Natural killer cell treated with Interleukin-12 subunit alpha and Interleukin-12 subunit beta and Interleukin-15 and Interleukin-18, amount 100 ng/mL, for 72 hours (primary cell): ENCODE measurements around the gene RAB26. TPM values are rescaled to one million over a fixed set of nuclear protein-coding genes. Genes with fewer than 3 reads are reported as not detected.

Experiments used
- ATAC-seq, 2 donors: fragments of 150-1000 bp; cut with Tn5 transposase in 1 of 2; sonication (Bioruptor Pico), chemical (Tn5 transposase) in 1 of 2; 2 replicates each; pipeline ENCODE4 v1.10.0; 2021
- DNase-seq: peaks from one replicate; pipeline ENCODE4 v3.0.0; 2022; ENCODE audit warnings: low spot score
- H3K27ac Mint-ChIP-seq, 2 donors: 1 replicate in 1 of 2; 2 replicates in 1 of 2; pipeline ENCODE4 v1.8.0; 2022; ENCODE audit warnings: mixed read lengths in 2 of 2, mild to moderate bottlenecking in 1 of 2, moderate library complexity in 1 of 2
- H3K27me3 Mint-ChIP-seq, 2 donors: 1 replicate in 1 of 2; 2 replicates in 1 of 2; pipeline ENCODE4 v1.8.0; 2022; ENCODE audit warnings: mixed read lengths in 2 of 2
- H3K36me3 Mint-ChIP-seq: one replicate; pipeline ENCODE4 v1.8.0; 2022; ENCODE audit warnings: mixed read lengths
- H3K4me1 Mint-ChIP-seq, 2 donors: 1 replicate in 1 of 2; 2 replicates in 1 of 2; pipeline ENCODE4 v1.8.0; 2022; ENCODE audit warnings: low read depth in 2 of 2, mixed read lengths in 2 of 2, mild to moderate bottlenecking in 1 of 2
- H3K4me3 Mint-ChIP-seq: one replicate; pipeline ENCODE4 v1.8.0; 2022; ENCODE audit warnings: mixed read lengths
- H3K9me3 Mint-ChIP-seq: 2 replicates; pipeline ENCODE4 v1.8.0; 2022; ENCODE audit warnings: mixed read lengths
- total RNA-seq, 2 donors: library from RNA; stranded (reverse); gene quantifications; one replicate each; pipeline ENCODE4 v1.2.3, GENCODE V29; 2022

The RAB26 gene
- total RNA-seq, 2 donors from 2014 or later: 0.89 TPM; not detected in 1

- no peaks in the 10 kb centered on the region for H3K36me3 Mint-ChIP-seq
- H3K4me3 Mint-ChIP-seq: no peak overlapping the region
- DNase-seq (no peak), ATAC-seq (no peak)
- no peak overlapping the region for H3K27ac Mint-ChIP-seq
- H3K27me3 Mint-ChIP-seq: no peaks in the 10 kb centered on the region
- H3K4me1 Mint-ChIP-seq: peaks cover 0 to 6% of the 10 kb centered on the region in 2 donors
- H3K9me3 Mint-ChIP-seq: no peaks in the 10 kb centered on the region
Measured at GRCh38 chr16:2166263-2167067, 18.0 kb downstream of the RAB26 start.

DNA sequence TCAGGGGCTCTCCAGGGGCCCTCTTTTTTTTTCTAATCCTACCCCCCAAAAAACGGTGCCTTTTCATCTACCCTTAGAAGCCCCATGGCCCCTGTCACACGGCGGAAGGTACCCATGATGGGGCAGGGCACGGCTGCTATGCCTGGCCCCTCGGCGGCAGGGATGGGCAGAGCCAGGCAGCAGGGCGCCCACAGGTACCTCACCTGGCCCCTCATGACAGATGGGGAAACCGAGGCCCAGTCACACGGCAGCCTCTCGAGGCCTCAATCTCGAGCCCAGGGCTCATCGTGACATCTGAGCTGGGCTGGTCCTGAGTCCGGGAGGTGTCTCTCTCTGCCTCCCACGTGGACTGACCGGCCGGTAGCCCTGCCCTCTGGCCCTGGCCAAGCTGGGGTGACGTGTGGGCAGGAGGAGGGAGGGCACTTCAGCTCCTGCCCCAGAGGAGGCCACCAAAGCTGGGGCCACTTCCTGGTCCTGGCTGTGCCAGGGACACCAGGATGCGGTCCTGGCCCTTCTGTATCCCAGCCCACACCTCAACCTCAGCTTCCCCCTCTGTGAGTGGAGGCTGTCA lies 18.7 kb downstream of the RAB26 start:
- ATAC-seq (no peak), DNase-seq (no peak)
- Mint-ChIP-seq H3K36me3 (no peaks in the 10 kb centered on the region), H3K27me3 (no peaks in the 10 kb centered on the region), H3K4me3 (no peak overlapping the region), H3K9me3 (no peaks in the 10 kb centered on the region), H3K27ac (no peak overlapping the region), H3K4me1 (peaks cover 0 to 3% of the 10 kb centered on the region in 2 donors)

GRCh38 chr16:2170080-2170479 lies 21.7 kb downstream of the RAB26 start:
- H3K36me3 Mint-ChIP-seq: no peaks in the 10 kb centered on the region
- H3K27ac Mint-ChIP-seq: no peak overlapping the region
- H3K4me1 Mint-ChIP-seq: no peaks in the 10 kb centered on the region
- no peaks in the 10 kb centered on the region for H3K27me3 Mint-ChIP-seq
- ATAC-seq (no peak), DNase-seq (no peak)
- H3K9me3 Mint-ChIP-seq: no peaks in the 10 kb centered on the region
- H3K4me3 Mint-ChIP-seq: no peak overlapping the region

DNA sequence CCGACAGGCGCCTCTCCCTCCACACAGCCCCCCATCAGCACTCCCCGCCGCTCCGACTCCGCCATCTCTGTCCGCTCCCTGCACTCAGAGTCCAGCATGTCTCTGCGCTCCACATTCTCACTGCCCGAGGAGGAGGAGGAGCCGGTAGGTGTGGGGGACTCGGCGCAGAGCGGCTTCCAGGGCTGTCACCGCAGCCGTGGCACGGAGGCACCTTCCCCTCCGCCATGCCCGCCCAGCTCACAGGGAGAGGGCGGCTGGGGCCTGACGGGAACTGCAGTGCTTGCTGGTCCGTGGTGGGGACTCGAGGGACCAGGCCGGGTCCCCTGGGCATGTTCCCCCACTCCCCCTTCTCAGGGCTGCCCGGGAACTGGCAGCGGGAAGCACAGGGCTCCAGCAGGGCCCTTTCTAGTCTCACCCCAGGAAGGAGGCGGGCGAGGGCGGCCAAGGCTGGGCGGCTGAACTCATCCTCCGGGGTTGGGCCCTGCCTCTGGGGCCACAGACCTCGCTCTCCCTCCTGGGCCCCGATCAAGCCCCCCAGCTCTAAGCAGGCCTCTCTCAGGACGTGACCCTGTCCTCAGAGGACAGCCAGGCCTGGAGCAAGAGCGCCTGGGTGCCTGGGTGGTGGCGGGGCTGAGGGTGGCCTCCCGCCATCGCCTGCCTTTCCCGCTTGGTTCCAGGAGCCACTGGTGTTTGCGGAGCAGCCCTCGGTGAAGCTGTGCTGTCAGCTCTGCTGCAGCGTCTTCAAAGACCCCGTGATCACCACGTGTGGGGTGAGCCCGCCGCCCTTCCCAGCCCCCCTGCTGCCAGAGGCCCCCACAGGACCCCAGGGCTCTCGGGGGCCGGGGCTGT lies 22.4 kb downstream of the RAB26 start:
- no peak overlapping the region for H3K4me3 Mint-ChIP-seq
- H3K4me1 Mint-ChIP-seq: no peaks in the 10 kb centered on the region
- no peak overlapping the region for H3K27ac Mint-ChIP-seq
- H3K9me3 Mint-ChIP-seq: no peaks in the 10 kb centered on the region
- ATAC-seq (no peak), DNase-seq (no peak)
- H3K36me3 Mint-ChIP-seq: no peaks in the 10 kb centered on the region
- H3K27me3 Mint-ChIP-seq: no peaks in the 10 kb centered on the region

- Mint-ChIP-seq H3K9me3 (no peaks in the 10 kb centered on the region), H3K27me3 (no peaks in the 10 kb centered on the region), H3K27ac (no peak overlapping the region), H3K4me3 (no peak overlapping the region), H3K4me1 (no peaks in the 10 kb centered on the region), H3K36me3 (no peaks in the 10 kb centered on the region)
- no peak for DNase-seq
- no peak for ATAC-seq
Measured at GRCh38 chr16:2171601-2172178, 23.3 kb downstream of the RAB26 start.

- Mint-ChIP-seq H3K9me3 (no peaks in the 10 kb centered on the region), H3K27me3 (no peaks in the 10 kb centered on the region), H3K36me3 (no peaks in the 10 kb centered on the region), H3K27ac (no peak overlapping the region), H3K4me1 (peaks cover 0 to 3% of the 10 kb centered on the region in 2 donors), H3K4me3 (no peak overlapping the region)
- ATAC-seq (no peak), DNase-seq (no peak)
Measured at GRCh38 chr16:2172688-2173335, 24.4 kb downstream of the RAB26 start.

- no peaks in the 10 kb centered on the region for H3K9me3 Mint-ChIP-seq
- DNase-seq: no peak
- H3K4me3 Mint-ChIP-seq: no peak overlapping the region
- no peaks in the 10 kb centered on the region for H3K27me3 Mint-ChIP-seq
- H3K36me3 Mint-ChIP-seq: no peaks in the 10 kb centered on the region
- peaks cover 0 to 3% of the 10 kb centered on the region in 2 donors for H3K4me1 Mint-ChIP-seq
- no peak overlapping the region for H3K27ac Mint-ChIP-seq
- ATAC-seq: no peak
Measured at GRCh38 chr16:2173366-2173765, 24.9 kb downstream of the RAB26 start.

DNA sequence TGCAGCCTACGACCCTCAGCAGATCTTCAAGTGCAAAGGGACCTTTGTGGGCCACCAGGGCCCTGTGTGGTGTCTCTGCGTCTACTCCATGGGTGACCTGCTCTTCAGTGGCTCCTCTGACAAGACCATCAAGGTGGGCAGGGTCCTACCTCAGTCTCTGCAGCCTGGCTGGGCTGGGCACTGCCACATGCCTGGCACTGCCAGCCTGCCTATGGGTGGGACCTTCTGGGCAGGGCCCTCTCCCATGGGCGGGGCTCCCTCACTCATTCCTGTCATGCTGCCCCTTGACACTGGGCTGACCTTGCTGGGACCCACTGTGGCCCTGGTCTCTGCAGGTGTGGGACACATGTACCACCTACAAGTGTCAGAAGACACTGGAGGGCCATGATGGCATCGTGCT lies 25.5 kb downstream of the RAB26 start:
- H3K9me3 Mint-ChIP-seq: no peaks in the 10 kb centered on the region
- H3K27me3 Mint-ChIP-seq: no peaks in the 10 kb centered on the region
- H3K27ac Mint-ChIP-seq: no peak overlapping the region
- DNase-seq: no peak
- no peaks in the 10 kb centered on the region for H3K36me3 Mint-ChIP-seq
- no peak for ATAC-seq
- H3K4me1 Mint-ChIP-seq: peaks cover 0 to 3% of the 10 kb centered on the region in 2 donors
- no peak overlapping the region for H3K4me3 Mint-ChIP-seq

DNA sequence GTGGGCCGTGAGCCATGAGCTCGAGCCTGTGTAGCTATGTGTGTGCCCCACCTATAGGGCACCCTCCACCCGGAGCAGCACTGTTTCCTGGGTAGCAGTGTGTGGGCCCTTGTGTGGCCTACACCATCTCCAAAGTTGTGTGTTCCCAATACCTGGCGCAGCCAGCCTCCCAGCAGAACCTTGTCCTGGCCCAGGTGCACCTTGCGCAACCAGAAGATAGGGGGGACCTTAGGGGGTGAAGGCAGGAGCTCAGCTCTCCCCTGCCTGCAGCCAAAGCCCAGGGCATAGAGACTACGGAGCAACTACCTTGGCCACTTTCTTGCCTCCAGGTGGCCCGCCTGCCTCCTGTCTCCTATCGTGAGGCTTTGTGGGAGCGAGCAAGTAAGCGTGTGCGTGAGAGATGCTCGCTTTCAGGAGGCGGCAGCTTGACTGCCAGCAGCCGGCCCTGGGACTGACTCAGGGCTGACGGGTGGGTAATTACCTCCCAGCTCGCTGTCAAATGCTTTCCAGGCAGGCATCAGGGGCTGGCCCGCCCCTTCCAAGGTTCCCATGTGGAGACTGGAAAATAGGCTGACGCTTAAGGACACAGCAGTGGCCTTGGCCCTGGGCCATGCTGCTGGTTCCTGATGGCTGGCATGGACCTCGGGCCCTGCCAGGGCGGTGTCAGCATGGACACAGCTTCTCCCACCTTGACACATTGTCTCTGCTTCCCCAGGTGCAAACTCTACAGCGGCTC lies 26.1 kb downstream of the RAB26 start:
- H3K27ac Mint-ChIP-seq: no peak overlapping the region
- DNase-seq (no peak), ATAC-seq (no peak)
- H3K4me1 Mint-ChIP-seq: peaks cover 0 to 3% of the 10 kb centered on the region in 2 donors
- H3K4me3 Mint-ChIP-seq: no peak overlapping the region
- no peaks in the 10 kb centered on the region for H3K36me3 Mint-ChIP-seq
- no peaks in the 10 kb centered on the region for H3K9me3 Mint-ChIP-seq
- no peaks in the 10 kb centered on the region for H3K27me3 Mint-ChIP-seq

- Mint-ChIP-seq H3K4me3 (no peak overlapping the region), H3K4me1 (peaks cover 0 to 3% of the 10 kb centered on the region in 2 donors), H3K27me3 (no peaks in the 10 kb centered on the region), H3K27ac (no peak overlapping the region), H3K36me3 (no peaks in the 10 kb centered on the region), H3K9me3 (no peaks in the 10 kb centered on the region)
- no peak for DNase-seq
- no peak for ATAC-seq
Measured at GRCh38 chr16:2175454-2175853, 27.0 kb downstream of the RAB26 start.

- peaks cover 0 to 3% of the 10 kb centered on the region in 2 donors for H3K4me1 Mint-ChIP-seq
- ATAC-seq (no peak), DNase-seq (no peak)
- no peaks in the 10 kb centered on the region for H3K27me3 Mint-ChIP-seq
- H3K36me3 Mint-ChIP-seq: no peaks in the 10 kb centered on the region
- no peaks in the 10 kb centered on the region for H3K9me3 Mint-ChIP-seq
- no peak overlapping the region for H3K27ac Mint-ChIP-seq
- no peak overlapping the region for H3K4me3 Mint-ChIP-seq
Measured at GRCh38 chr16:2176047-2176446, 27.6 kb downstream of the RAB26 start.

DNA sequence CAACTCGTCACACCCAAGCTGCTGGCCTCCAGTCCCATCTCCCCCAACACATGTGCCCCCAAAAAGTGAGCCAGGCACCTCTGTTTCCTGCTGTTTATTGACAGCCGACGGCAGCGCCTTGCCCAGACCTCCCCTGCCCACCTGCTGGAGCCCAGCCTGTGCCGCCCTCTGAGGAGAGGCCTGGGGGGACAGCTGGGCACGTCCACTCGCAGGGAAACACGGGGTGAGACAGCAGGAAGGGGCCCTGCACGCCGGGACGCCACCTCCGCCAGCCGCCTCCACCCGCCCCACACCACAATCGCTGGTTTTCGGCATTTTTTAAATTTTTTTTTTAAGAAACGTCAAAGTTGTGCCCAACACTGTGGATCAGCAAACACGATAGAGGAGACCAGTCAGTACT lies 28.7 kb downstream of the RAB26 start:
- no peak overlapping the region for H3K27ac Mint-ChIP-seq
- ATAC-seq: no peak
- no peak for DNase-seq
- no peaks in the 10 kb centered on the region for H3K9me3 Mint-ChIP-seq
- H3K4me1 Mint-ChIP-seq: peaks cover 0 to 3% of the 10 kb centered on the region in 2 donors
- no peaks in the 10 kb centered on the region for H3K36me3 Mint-ChIP-seq
- no peaks in the 10 kb centered on the region for H3K27me3 Mint-ChIP-seq
- H3K4me3 Mint-ChIP-seq: no peak overlapping the region

- DNase-seq (no peak), ATAC-seq (no peak)
- Mint-ChIP-seq H3K4me3 (no peak overlapping the region), H3K27ac (no peak overlapping the region), H3K27me3 (no peaks in the 10 kb centered on the region), H3K36me3 (no peaks in the 10 kb centered on the region), H3K4me1 (peaks cover 0 to 6% of the 10 kb centered on the region in 2 donors), H3K9me3 (no peaks in the 10 kb centered on the region)
Measured at GRCh38 chr16:2177561-2177960, 29.1 kb downstream of the RAB26 start.
